ENCODE data around the gene PSMG3. TPM values are rescaled to one million over a fixed set of nuclear protein-coding genes. Genes with fewer than 3 reads are reported as not detected.

PSMG3 gene
- total and polyA plus RNA-seq, 2 of the 8 experiments (the other 6 are each of a cell fraction or from before 2014, with no cell fraction given), result 30.2 to 62.0 TPM

DNA sequence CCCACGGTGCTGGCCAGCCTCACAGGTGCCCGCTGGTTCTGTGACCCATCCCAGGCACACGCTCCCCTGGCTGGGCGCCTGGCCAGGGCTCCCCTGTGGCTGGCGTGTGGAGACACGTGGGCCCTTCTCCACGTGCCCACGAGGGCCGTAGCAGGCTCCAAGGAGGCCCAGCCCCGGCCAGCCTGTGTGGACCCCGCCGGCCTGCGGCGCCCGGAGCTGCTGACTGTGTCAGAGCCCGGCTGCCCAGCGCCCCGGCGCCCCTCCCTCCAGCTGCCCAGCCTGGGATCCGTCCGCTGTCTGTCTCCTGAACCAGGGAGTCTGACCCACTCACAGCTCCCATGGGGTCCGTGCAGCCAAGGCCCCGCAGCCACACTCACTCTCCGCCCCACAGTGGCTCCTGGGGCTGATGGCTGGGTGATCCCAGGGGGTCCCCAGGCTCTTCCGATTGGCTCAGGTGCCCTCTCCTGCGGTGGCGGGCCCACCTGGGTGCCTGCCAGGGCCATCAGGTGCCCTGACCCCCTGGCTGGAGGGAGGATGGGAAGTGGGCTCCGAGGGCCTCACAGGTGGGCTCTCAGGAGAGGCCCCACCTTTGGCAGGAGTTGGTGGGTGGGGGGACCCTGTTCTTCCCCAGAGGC lies 23.4 kb downstream of the PSMG3 start (continued):
- TF ChIP-seq, protein P1, sequence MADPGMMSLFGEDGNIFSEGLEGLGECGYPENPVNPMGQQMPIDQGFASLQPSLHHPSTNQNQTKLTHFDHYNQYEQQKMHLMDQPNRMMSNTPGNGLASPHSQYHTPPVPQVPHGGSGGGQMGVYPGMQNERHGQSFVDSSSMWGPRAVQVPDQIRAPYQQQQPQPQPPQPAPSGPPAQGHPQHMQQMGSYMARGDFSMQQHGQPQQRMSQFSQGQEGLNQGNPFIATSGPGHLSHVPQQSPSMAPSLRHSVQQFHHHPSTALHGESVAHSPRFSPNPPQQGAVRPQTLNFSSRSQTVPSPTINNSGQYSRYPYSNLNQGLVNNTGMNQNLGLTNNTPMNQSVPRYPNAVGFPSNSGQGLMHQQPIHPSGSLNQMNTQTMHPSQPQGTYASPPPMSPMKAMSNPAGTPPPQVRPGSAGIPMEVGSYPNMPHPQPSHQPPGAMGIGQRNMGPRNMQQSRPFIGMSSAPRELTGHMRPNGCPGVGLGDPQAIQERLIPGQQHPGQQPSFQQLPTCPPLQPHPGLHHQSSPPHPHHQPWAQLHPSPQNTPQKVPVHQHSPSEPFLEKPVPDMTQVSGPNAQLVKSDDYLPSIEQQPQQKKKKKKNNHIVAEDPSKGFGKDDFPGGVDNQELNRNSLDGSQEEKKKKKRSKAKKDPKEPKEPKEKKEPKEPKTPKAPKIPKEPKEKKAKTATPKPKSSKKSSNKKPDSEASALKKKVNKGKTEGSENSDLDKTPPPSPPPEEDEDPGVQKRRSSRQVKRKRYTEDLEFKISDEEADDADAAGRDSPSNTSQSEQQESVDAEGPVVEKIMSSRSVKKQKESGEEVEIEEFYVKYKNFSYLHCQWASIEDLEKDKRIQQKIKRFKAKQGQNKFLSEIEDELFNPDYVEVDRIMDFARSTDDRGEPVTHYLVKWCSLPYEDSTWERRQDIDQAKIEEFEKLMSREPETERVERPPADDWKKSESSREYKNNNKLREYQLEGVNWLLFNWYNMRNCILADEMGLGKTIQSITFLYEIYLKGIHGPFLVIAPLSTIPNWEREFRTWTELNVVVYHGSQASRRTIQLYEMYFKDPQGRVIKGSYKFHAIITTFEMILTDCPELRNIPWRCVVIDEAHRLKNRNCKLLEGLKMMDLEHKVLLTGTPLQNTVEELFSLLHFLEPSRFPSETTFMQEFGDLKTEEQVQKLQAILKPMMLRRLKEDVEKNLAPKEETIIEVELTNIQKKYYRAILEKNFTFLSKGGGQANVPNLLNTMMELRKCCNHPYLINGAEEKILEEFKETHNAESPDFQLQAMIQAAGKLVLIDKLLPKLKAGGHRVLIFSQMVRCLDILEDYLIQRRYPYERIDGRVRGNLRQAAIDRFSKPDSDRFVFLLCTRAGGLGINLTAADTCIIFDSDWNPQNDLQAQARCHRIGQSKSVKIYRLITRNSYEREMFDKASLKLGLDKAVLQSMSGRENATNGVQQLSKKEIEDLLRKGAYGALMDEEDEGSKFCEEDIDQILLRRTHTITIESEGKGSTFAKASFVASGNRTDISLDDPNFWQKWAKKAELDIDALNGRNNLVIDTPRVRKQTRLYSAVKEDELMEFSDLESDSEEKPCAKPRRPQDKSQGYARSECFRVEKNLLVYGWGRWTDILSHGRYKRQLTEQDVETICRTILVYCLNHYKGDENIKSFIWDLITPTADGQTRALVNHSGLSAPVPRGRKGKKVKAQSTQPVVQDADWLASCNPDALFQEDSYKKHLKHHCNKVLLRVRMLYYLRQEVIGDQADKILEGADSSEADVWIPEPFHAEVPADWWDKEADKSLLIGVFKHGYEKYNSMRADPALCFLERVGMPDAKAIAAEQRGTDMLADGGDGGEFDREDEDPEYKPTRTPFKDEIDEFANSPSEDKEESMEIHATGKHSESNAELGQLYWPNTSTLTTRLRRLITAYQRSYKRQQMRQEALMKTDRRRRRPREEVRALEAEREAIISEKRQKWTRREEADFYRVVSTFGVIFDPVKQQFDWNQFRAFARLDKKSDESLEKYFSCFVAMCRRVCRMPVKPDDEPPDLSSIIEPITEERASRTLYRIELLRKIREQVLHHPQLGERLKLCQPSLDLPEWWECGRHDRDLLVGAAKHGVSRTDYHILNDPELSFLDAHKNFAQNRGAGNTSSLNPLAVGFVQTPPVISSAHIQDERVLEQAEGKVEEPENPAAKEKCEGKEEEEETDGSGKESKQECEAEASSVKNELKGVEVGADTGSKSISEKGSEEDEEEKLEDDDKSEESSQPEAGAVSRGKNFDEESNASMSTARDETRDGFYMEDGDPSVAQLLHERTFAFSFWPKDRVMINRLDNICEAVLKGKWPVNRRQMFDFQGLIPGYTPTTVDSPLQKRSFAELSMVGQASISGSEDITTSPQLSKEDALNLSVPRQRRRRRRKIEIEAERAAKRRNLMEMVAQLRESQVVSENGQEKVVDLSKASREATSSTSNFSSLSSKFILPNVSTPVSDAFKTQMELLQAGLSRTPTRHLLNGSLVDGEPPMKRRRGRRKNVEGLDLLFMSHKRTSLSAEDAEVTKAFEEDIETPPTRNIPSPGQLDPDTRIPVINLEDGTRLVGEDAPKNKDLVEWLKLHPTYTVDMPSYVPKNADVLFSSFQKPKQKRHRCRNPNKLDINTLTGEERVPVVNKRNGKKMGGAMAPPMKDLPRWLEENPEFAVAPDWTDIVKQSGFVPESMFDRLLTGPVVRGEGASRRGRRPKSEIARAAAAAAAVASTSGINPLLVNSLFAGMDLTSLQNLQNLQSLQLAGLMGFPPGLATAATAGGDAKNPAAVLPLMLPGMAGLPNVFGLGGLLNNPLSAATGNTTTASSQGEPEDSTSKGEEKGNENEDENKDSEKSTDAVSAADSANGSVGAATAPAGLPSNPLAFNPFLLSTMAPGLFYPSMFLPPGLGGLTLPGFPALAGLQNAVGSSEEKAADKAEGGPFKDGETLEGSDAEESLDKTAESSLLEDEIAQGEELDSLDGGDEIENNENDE (IDR thresholded peaks at IDR 0.05; ENCODE audit: insufficient replicate concordance, low read length), result no peak
- TF ChIP-seq, protein P2, sequence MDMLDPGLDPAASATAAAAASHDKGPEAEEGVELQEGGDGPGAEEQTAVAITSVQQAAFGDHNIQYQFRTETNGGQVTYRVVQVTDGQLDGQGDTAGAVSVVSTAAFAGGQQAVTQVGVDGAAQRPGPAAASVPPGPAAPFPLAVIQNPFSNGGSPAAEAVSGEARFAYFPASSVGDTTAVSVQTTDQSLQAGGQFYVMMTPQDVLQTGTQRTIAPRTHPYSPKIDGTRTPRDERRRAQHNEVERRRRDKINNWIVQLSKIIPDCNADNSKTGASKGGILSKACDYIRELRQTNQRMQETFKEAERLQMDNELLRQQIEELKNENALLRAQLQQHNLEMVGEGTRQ (IDR thresholded peaks at IDR 0.05; ENCODE audit: low read length), result no peak
